HCT116 (cell line): ENCODE measurements around the gene CACNA2D3. TPM values are rescaled to one million over a fixed set of nuclear protein-coding genes. Genes with fewer than 3 reads are reported as not detected.

ENCODE experiments used
- ATAC-seq: fragments of 200-7000 bp; cut with Tn5 transposase; 2 replicates; pipeline ENCODE4 v1.9.1; 2020; ENCODE audit warnings: mild to moderate bottlenecking, moderate library complexity
- BruUV-seq: library from RNA; stranded (reverse); fragments of 400-500 nt; replicated peaks from 2 replicates; lab custom pipeline; 2021; lab: Mats Ljungman, UMichigan
- CTCF ChIA-PET: fragments of 300-600 bp; sonication (Branson Sonifier 250); formaldehyde crosslinking; loops from one replicate; lab custom pipeline; 2021; ENCODE audit warnings: antibody characterized with exemption; lab: Charles Lee
- POLR2A ChIA-PET: fragments of 300-600, 350-600 bp; sonication (Branson Sonifier 250); formaldehyde crosslinking; loops from one replicate; lab custom pipeline; 2021; ENCODE audit warnings: antibody characterized with exemption; lab: Charles Lee
- RAD21 ChIA-PET, 2 experiments: fragments of 300-600 bp; sonication (Branson Sonifier 250); formaldehyde crosslinking; loops; one replicate each; lab custom pipeline; 2023; ENCODE audit warnings: low total read pairs in 2 of 2; ENCODE audit not compliant: uncharacterized antibody in 2 of 2, unreplicated experiment in 2 of 2, low non-redundant PET in 1 of 2; lab: Charles Lee
- DNase-seq: peaks from one replicate; pipeline ENCODE4 v3.0.0-alpha.2; 2010; ENCODE audit warnings: low read depth, low spot score
- H2AFZ ChIP-seq: fragments of 200-600 bp; shearing (Covaris generic), sonication (generic); 2 replicates; pipeline ENCODE4 v1.6.1; 2017; ENCODE audit warnings: low read depth, mixed run types, mixed read lengths, antibody characterized with exemption, low read length; ENCODE audit not compliant: poor library complexity, severe bottlenecking
- H3K27ac ChIP-seq: 2 replicates; pipeline ENCODE4 v1.5.1; 2012; ENCODE audit warnings: low read depth, low read length
- H3K27me3 ChIP-seq: fragments of 200-600 bp; sonication (generic); 2 replicates; pipeline ENCODE4 v1.6.1; 2016; ENCODE audit warnings: mixed run types, low read length, mixed read lengths; ENCODE audit not compliant: insufficient read depth
- H3K36me3 ChIP-seq, 2 experiments: fragments of 200-500 bp in 1 of 2; fragments of 200-600 bp in 1 of 2; sonication (Bioruptor generic) in 1 of 2; sonication (generic) in 1 of 2; 2 replicates each; pipeline versions ENCODE4 v1.5.1 to v1.6.1; 2014 to 2016; ENCODE audit warnings: low read length in 2 of 2, inconsistent platforms in 1 of 2, mixed read lengths in 1 of 2, mixed run types in 1 of 2; ENCODE audit not compliant: insufficient read depth in 2 of 2, control insufficient read depth in 1 of 2
- H3K4me1 ChIP-seq, 2 experiments: fragments of 200-600 bp in 1 of 2; sonication (generic) in 1 of 2; 2 replicates each; pipeline versions ENCODE4 v1.5.1 to v1.6.1; 2012 to 2017; ENCODE audit warnings: low read length in 2 of 2, inconsistent platforms in 1 of 2, mild to moderate bottlenecking in 1 of 2, mixed read lengths in 1 of 2, mixed run types in 1 of 2, moderate library complexity in 1 of 2; ENCODE audit not compliant: insufficient read depth in 2 of 2, control insufficient read depth in 1 of 2
- H3K4me2 ChIP-seq: fragments of 200-600 bp; sonication (generic); 2 replicates; pipeline ENCODE4 v1.6.1; 2017; ENCODE audit warnings: mixed run types, low read length, mixed read lengths
- H3K4me3 ChIP-seq, 2 experiments: fragments of 200-600 bp in 1 of 2; sonication (generic) in 1 of 2; replicated peaks in 1 of 2; 2 replicates each; pipeline ENCODE4 v1.5.1; 2011 to 2016; ENCODE audit warnings: low read length in 2 of 2, control low read depth in 1 of 2, low read depth in 1 of 2, mild to moderate bottlenecking in 1 of 2, mixed read lengths in 1 of 2, mixed run types in 1 of 2
- H3K79me2 ChIP-seq: fragments of 200-600 bp; sonication (generic); 2 replicates; pipeline ENCODE4 v1.6.1; 2017; ENCODE audit warnings: mild to moderate bottlenecking, mixed run types, low read length, moderate library complexity, mixed read lengths; ENCODE audit not compliant: insufficient read depth
- H3K9ac ChIP-seq: fragments of 200-600 bp; sonication (generic); 2 replicates; pipeline ENCODE4 v1.6.1; 2016; ENCODE audit warnings: low read length, mixed read lengths
- H3K9me2 ChIP-seq: fragments of 200-600 bp; sonication (generic), shearing (Covaris generic); 2 replicates; pipeline ENCODE4 v1.6.1; 2017; ENCODE audit warnings: mixed run types, mild to moderate bottlenecking, moderate library complexity; ENCODE audit not compliant: insufficient read depth
- H3K9me3 ChIP-seq, 2 experiments: fragments of 200-500 bp in 1 of 2; fragments of 200-600 bp in 1 of 2; sonication (Bioruptor generic) in 1 of 2; sonication (generic) in 1 of 2; 2 replicates each; pipeline ENCODE4 v1.6.1; 2014 to 2017; ENCODE audit warnings: low read length in 2 of 2, mixed read lengths in 2 of 2, inconsistent platforms in 1 of 2, low read depth in 1 of 2, mild to moderate bottlenecking in 1 of 2, mixed run types in 1 of 2, moderate library complexity in 1 of 2; ENCODE audit not compliant: control insufficient read depth in 1 of 2, insufficient read depth in 1 of 2
- H4K20me1 ChIP-seq: fragments of 200-600 bp; sonication (generic), shearing (Covaris generic); 2 replicates; pipeline ENCODE4 v1.6.1; 2017; ENCODE audit warnings: mixed run types, mild to moderate bottlenecking, moderate library complexity; ENCODE audit not compliant: insufficient read depth
- CBX3 ChIP-seq: IDR thresholded peaks from 2 replicates; pipeline ENCODE4 v1.6.1; 2012; ENCODE audit warnings: low read depth
- CEBPB ChIP-seq: IDR thresholded peaks from 2 replicates; pipeline ENCODE4 v1.6.1; 2012; ENCODE audit warnings: low read depth
- EGR1 ChIP-seq: IDR thresholded peaks from 2 replicates; pipeline ENCODE4 v1.6.1; 2012; ENCODE audit warnings: low read depth
- ELF1 ChIP-seq: IDR thresholded peaks from 2 replicates; pipeline ENCODE4 v1.6.1; 2012; ENCODE audit warnings: low read depth, borderline replicate concordance
- EZH2 ChIP-seq: fragments of 200-600 bp; sonication (generic); IDR thresholded peaks from 2 replicates; pipeline ENCODE4 v1.6.1; 2017; ENCODE audit warnings: antibody characterized with exemption, mixed run types
- POLR2A ChIP-seq: IDR thresholded peaks from 2 replicates; pipeline ENCODE4 v1.7.0; 2011; ENCODE audit warnings: borderline replicate concordance; ENCODE audit not compliant: insufficient read depth, insufficient read length; ENCODE audit errors: extremely low read depth
- POLR2AphosphoS5 ChIP-seq: IDR thresholded peaks from 2 replicates; pipeline ENCODE4 v1.6.1; 2011; ENCODE audit warnings: mild to moderate bottlenecking, low read depth, low read length, moderate library complexity
- RAD21 ChIP-seq: IDR thresholded peaks from 2 replicates; pipeline ENCODE4 v1.6.1; 2012; ENCODE audit warnings: low read depth, mild to moderate bottlenecking
- SIN3A ChIP-seq: IDR thresholded peaks from 2 replicates; pipeline ENCODE4 v1.6.1; 2012; ENCODE audit warnings: low read depth
- SRF ChIP-seq: IDR thresholded peaks from 2 replicates; pipeline ENCODE4 v1.6.1; 2012; ENCODE audit warnings: low read depth
- TCF7L2 ChIP-seq: IDR thresholded peaks from 2 replicates; pipeline ENCODE4 v1.7.0; 2011; ENCODE audit warnings: borderline replicate concordance, inconsistent platforms; ENCODE audit not compliant: insufficient read depth, insufficient read length; ENCODE audit errors: extremely low read depth
- ZFX ChIP-seq: fragments of 450-650 bp; IDR thresholded peaks from 2 replicates; pipeline ENCODE4 v1.6.1; 2017
- ZNF274 ChIP-seq: fragments of 200-500 bp; sonication (Bioruptor generic); IDR thresholded peaks from 2 replicates; pipeline ENCODE4 v1.6.1; 2014; ENCODE audit warnings: mild to moderate bottlenecking, low read depth, low read length, inconsistent platforms
- intact Hi-C: fragments of 100-400 bp; cut with micrococcal nuclease; formaldehyde crosslinking; loops from 2 replicates; pipeline ENCODE4 v1.10.0; 2022
- total RNA-seq: library from RNA; stranded (reverse); gene quantifications from one replicate; pipeline ENCODE4 v1.2.1, GENCODE V29; 2021; ENCODE audit not compliant: unreplicated experiment
- TF ChIP-seq, protein P1 (sequence below): IDR thresholded peaks from 2 replicates; pipeline ENCODE4 v1.6.1; 2012; ENCODE audit warnings: low read depth
- TF ChIP-seq, protein P2 (sequence below), 3 experiments: fragments of 200-600 bp in 1 of 3; sonication (generic) in 1 of 3; IDR thresholded peaks in 2 of 3; conservative IDR thresholded peaks in 1 of 3; 2 replicates each; pipeline ENCODE4 v1.5.1; 2012 to 2017; ENCODE audit warnings: low read depth in 2 of 3, low read length in 2 of 3, antibody characterized with exemption in 1 of 3, borderline replicate concordance in 1 of 3, control low read depth in 1 of 3, mild to moderate bottlenecking in 1 of 3, mixed read lengths in 1 of 3, mixed run types in 1 of 3, moderate library complexity in 1 of 3; ENCODE audit not compliant: insufficient read depth in 1 of 3
- TF ChIP-seq, protein P3 (sequence below): IDR thresholded peaks from 2 replicates; pipeline ENCODE4 v1.6.1; 2012
- TF ChIP-seq, protein P4 (sequence below): IDR thresholded peaks from 2 replicates; pipeline ENCODE4 v1.6.1; 2012

The CACNA2D3 gene
- total RNA-seq, 1 experiment from 2014 or later = 0.20 TPM

DNA sequence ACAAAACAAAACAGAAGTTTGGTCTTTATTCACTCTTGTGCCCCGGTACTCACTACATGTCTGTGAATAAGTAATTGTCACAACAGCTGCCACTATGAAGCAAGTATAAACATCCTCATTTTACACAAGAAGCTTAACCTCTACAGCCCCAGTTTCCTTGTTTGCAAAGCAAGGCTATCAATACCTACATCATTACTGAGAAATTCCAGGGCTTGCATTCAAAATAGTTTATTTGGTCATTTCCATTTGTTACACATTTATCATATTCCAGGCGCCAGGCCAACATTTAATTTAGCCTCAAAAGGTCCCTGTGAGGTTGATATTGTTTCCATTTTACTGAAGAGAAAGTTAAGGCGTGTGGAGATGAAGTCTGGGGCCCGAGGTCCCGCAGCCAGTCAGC, 966.9 kb downstream of the CACNA2D3 start:
- ChIA-PET RAD21 (no interaction called here), CTCF (no interaction called here), POLR2A (no interaction called here)
- Histone ChIP-seq H3K4me2 (no peak overlapping the region), H3K79me2 (no peaks in the 10 kb centered on the region), H3K9ac (no peak overlapping the region), H3K4me3 (no peak overlapping the region), H3K36me3 (no peaks in the 10 kb centered on the region), H4K20me1 (no peaks in the 10 kb centered on the region), H3K27me3 (no peaks in the 10 kb centered on the region), H3K9me2 (no peaks in the 10 kb centered on the region), H3K9me3 (no peaks in the 10 kb centered on the region; a peak in 2 of 4 replicates), H3K4me1 (no peaks in the 10 kb centered on the region), H2AFZ (no peak overlapping the region), H3K27ac (no peak overlapping the region)
- BruUV-seq = no TSS peak
- TF ChIP-seq TCF7L2 (no peak), CEBPB (no peak), SIN3A (no peak), ZNF274 (no peak), ELF1 (no peak), SRF (no peak), CBX3 (no peak), POLR2AphosphoS5 (no peak), EGR1 (no peak), EZH2 (no peak), RAD21 (no peak), POLR2A (no peak), ZFX (no peak)
- TF ChIP-seq, protein P1, sequence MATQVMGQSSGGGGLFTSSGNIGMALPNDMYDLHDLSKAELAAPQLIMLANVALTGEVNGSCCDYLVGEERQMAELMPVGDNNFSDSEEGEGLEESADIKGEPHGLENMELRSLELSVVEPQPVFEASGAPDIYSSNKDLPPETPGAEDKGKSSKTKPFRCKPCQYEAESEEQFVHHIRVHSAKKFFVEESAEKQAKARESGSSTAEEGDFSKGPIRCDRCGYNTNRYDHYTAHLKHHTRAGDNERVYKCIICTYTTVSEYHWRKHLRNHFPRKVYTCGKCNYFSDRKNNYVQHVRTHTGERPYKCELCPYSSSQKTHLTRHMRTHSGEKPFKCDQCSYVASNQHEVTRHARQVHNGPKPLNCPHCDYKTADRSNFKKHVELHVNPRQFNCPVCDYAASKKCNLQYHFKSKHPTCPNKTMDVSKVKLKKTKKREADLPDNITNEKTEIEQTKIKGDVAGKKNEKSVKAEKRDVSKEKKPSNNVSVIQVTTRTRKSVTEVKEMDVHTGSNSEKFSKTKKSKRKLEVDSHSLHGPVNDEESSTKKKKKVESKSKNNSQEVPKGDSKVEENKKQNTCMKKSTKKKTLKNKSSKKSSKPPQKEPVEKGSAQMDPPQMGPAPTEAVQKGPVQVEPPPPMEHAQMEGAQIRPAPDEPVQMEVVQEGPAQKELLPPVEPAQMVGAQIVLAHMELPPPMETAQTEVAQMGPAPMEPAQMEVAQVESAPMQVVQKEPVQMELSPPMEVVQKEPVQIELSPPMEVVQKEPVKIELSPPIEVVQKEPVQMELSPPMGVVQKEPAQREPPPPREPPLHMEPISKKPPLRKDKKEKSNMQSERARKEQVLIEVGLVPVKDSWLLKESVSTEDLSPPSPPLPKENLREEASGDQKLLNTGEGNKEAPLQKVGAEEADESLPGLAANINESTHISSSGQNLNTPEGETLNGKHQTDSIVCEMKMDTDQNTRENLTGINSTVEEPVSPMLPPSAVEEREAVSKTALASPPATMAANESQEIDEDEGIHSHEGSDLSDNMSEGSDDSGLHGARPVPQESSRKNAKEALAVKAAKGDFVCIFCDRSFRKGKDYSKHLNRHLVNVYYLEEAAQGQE = no peak
- TF ChIP-seq, protein P2, sequence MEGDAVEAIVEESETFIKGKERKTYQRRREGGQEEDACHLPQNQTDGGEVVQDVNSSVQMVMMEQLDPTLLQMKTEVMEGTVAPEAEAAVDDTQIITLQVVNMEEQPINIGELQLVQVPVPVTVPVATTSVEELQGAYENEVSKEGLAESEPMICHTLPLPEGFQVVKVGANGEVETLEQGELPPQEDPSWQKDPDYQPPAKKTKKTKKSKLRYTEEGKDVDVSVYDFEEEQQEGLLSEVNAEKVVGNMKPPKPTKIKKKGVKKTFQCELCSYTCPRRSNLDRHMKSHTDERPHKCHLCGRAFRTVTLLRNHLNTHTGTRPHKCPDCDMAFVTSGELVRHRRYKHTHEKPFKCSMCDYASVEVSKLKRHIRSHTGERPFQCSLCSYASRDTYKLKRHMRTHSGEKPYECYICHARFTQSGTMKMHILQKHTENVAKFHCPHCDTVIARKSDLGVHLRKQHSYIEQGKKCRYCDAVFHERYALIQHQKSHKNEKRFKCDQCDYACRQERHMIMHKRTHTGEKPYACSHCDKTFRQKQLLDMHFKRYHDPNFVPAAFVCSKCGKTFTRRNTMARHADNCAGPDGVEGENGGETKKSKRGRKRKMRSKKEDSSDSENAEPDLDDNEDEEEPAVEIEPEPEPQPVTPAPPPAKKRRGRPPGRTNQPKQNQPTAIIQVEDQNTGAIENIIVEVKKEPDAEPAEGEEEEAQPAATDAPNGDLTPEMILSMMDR (IDR thresholded peaks at IDR 0.05 in 2 of 3, conservative IDR thresholded peaks at IDR 0.05 in 1 of 3; ENCODE audit: borderline replicate concordance in 1 of 3, insufficient read depth in 1 of 3, low read depth in 2 of 3, low read length in 2 of 3) = no peak
- TF ChIP-seq, protein P3, sequence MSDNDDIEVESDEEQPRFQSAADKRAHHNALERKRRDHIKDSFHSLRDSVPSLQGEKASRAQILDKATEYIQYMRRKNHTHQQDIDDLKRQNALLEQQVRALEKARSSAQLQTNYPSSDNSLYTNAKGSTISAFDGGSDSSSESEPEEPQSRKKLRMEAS = no peak
- TF ChIP-seq, protein P4, sequence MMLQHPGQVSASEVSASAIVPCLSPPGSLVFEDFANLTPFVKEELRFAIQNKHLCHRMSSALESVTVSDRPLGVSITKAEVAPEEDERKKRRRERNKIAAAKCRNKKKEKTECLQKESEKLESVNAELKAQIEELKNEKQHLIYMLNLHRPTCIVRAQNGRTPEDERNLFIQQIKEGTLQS = no peak
- ATAC-seq (no peak), DNase-seq (no peak)
- intact Hi-C loops = no loop called here
